Fibroblast of lung (primary cell): ENCODE results near the gene CRHR1.

Experiments used
- CTCF ChIP-seq, 2 donors: IDR thresholded peaks in 1 of 2; conservative IDR thresholded peaks in 1 of 2; 1 replicate in 1 of 2; 2 replicates in 1 of 2; pipeline ENCODE4 v1.5.1; 2011 to 2012; ENCODE audit warnings: low read length in 2 of 2, control low read depth in 1 of 2, inconsistent platforms in 1 of 2, low read depth in 1 of 2, mild to moderate bottlenecking in 1 of 2
- EZH2 ChIP-seq: IDR thresholded peaks from 2 replicates; pipeline ENCODE4 v1.5.1; 2012; ENCODE audit warnings: low read length, control low read depth, mild to moderate bottlenecking; ENCODE audit errors: missing control alignments

- TF ChIP-seq CTCF (conservative IDR thresholded peaks at IDR 0.05 in 1 of 2, IDR thresholded peaks at IDR 0.05 in 1 of 2; ENCODE audit: low read depth in 1 of 2, low read length in 2 of 2) = no peak
- no peak for TF ChIP-seq EZH2
Observed at GRCh38 chr17:45850468-45850867, 66.3 kb downstream of the CRHR1 start.
